ENCODE results near the gene SLC12A6. TPM values are rescaled to one million over a fixed set of nuclear protein-coding genes. Genes with fewer than 3 reads are reported as not detected.
A peak's percentile ranks its signal among the peaks of the same experiment; 100 is the strongest.

The SLC12A6 gene
- total RNA-seq, 2 experiments from 2014 or later, result 58.5 to 58.7 TPM

- ATAC-seq (ENCODE audit: poor library complexity), result no peak
- peaks cover 19% of the 10 kb centered on the region for H3K36me3 Mint-ChIP-seq (ENCODE audit: low read depth)
- no peaks in the 10 kb centered on the region for H3K9me3 Mint-ChIP-seq
- no peaks in the 10 kb centered on the region for H3K27me3 Mint-ChIP-seq
- H3K36me3 ChIP-seq (ENCODE audit: insufficient read depth, low read length), result no peaks in the 10 kb centered on the region
- H3K27ac ChIP-seq (ENCODE audit: low read depth in 1 of 2, low read length in 2 of 2), result no peak overlapping the region
- no peaks in the 10 kb centered on the region for H3K4me1 ChIP-seq (ENCODE audit: insufficient read depth, low read length)
- H3K9me3 ChIP-seq (ENCODE audit: control insufficient read depth in 1 of 2, insufficient read depth in 1 of 2, low read length in 2 of 2), result no peaks in the 10 kb centered on the region
- peaks cover 50% of the 10 kb centered on the region for H3K4me1 Mint-ChIP-seq (ENCODE audit: low read depth)
- H3K27me3 ChIP-seq (ENCODE audit: control insufficient read depth in 1 of 2, insufficient read depth in 2 of 2, low read length in 2 of 2), result no peaks in the 10 kb centered on the region
- DNase-seq, result no peak
- no peak for TF ChIP-seq CTCF (IDR thresholded peaks at IDR 0.05)
- intact Hi-C loops (cut with DNase I, micrococcal nuclease), result loop anchor here in 1 of 2 experiments (5.0 kb wide), 1 partner anchor 32 kb away; no protein-coding TSS in a partner anchor
- H3K4me3 ChIP-seq (ENCODE audit: low read length), result no peak overlapping the region
- peak overlapping the region; percentile 52 for H3K27ac Mint-ChIP-seq
- no peak overlapping the region for H3K4me3 Mint-ChIP-seq
- CTCF ChIA-PET, result no interaction called here
- POLR2A ChIA-PET, result no interaction called here
Observed at GRCh38 chr15:34284937-34285336, 52.6 kb downstream of the SLC12A6 start.

GRCh38 chr15:34282384-34282783 is 55.2 kb downstream of the SLC12A6 start:
- ChIA-PET POLR2A (interaction anchor here (0.7 kb wide), 1 partner anchor 61 kb away, joined by 3 read pairs; the partner anchor contains the start of genes NOP10 and NUTM1), CTCF (interaction anchor here (1.2 to 1.3 kb wide), 2 partner anchors 10 to 30 kb away, joined by 3 to 4 read pairs; no protein-coding TSS in a partner anchor)
- Histone ChIP-seq H3K27me3 (ENCODE audit: control insufficient read depth in 1 of 2, insufficient read depth in 2 of 2, low read length in 2 of 2) (no peaks in the 10 kb centered on the region), H3K4me1 (ENCODE audit: insufficient read depth, low read length) (no peaks in the 10 kb centered on the region), H3K9me3 (ENCODE audit: control insufficient read depth in 1 of 2, insufficient read depth in 1 of 2, low read length in 2 of 2) (no peaks in the 10 kb centered on the region), H3K36me3 (ENCODE audit: insufficient read depth, low read length) (no peaks in the 10 kb centered on the region), H3K4me3 (ENCODE audit: low read length) (no peak overlapping the region), H3K27ac (ENCODE audit: low read depth in 1 of 2, low read length in 2 of 2) (no peak overlapping the region)
- intact Hi-C loops (cut with DNase I, micrococcal nuclease), result loop anchor here in 1 of 2 experiments (5.0 kb wide), 1 partner anchor 35 kb away; no protein-coding TSS in a partner anchor
- no peaks in the 10 kb centered on the region for H3K9me3 Mint-ChIP-seq
- H3K4me3 Mint-ChIP-seq, result no peak overlapping the region
- no peak for ATAC-seq (ENCODE audit: poor library complexity)
- no peak overlapping the region for H3K27ac Mint-ChIP-seq
- no peaks in the 10 kb centered on the region for H3K27me3 Mint-ChIP-seq
- H3K36me3 Mint-ChIP-seq (ENCODE audit: low read depth), result peaks cover 11% of the 10 kb centered on the region
- no peak for TF ChIP-seq CTCF (IDR thresholded peaks at IDR 0.05)
- H3K4me1 Mint-ChIP-seq (ENCODE audit: low read depth), result peaks cover 52% of the 10 kb centered on the region
- DNase-seq, result no peak

- Mint-ChIP-seq H3K36me3 (ENCODE audit: low read depth) (peaks cover 19% of the 10 kb centered on the region), H3K4me3 (no peak overlapping the region), H3K4me1 (ENCODE audit: low read depth) (peaks cover 59% of the 10 kb centered on the region), H3K9me3 (no peaks in the 10 kb centered on the region), H3K27ac (peak overlapping the region; percentile 73), H3K27me3 (no peaks in the 10 kb centered on the region)
- ChIA-PET CTCF (no interaction called here), POLR2A (no interaction called here)
- Histone ChIP-seq H3K36me3 (ENCODE audit: insufficient read depth, low read length) (no peaks in the 10 kb centered on the region), H3K27me3 (ENCODE audit: control insufficient read depth in 1 of 2, insufficient read depth in 2 of 2, low read length in 2 of 2) (no peaks in the 10 kb centered on the region), H3K9me3 (ENCODE audit: control insufficient read depth in 1 of 2, insufficient read depth in 1 of 2, low read length in 2 of 2) (no peaks in the 10 kb centered on the region), H3K4me3 (ENCODE audit: low read length) (no peak overlapping the region), H3K27ac (ENCODE audit: low read depth in 1 of 2, low read length in 2 of 2) (no peak overlapping the region), H3K4me1 (ENCODE audit: insufficient read depth, low read length) (no peaks in the 10 kb centered on the region)
- no peak for ATAC-seq (ENCODE audit: poor library complexity)
- no peak for DNase-seq
- intact Hi-C loops (cut with DNase I, micrococcal nuclease), result loop anchor here in 1 of 2 experiments (5.0 kb wide), 1 partner anchor 37 kb away; no protein-coding TSS in a partner anchor
- TF ChIP-seq CTCF (IDR thresholded peaks at IDR 0.05), result no peak
Observed at GRCh38 chr15:34280193-34280592, 57.4 kb downstream of the SLC12A6 start.
